Tibial artery (tissue), 4 donors: ENCODE measurements around the gene METTL25B.

Experiments
- DNase-seq, 2 donors: peaks; one replicate each; pipeline ENCODE4 v3.0.0-alpha.2; 2019
- H3K27ac ChIP-seq, 2 donors: fragments of 200-600 bp; sonication (generic) in 1 of 2; 1 replicate in 1 of 2; 2 replicates in 1 of 2; pipeline ENCODE4 v1.5.1; 2018 to 2019; ENCODE audit warnings: mild to moderate bottlenecking in 1 of 2
- H3K27me3 ChIP-seq, 2 donors: fragments of 200-600 bp; sonication (generic) in 1 of 2; one replicate each; pipeline versions ENCODE4 v1.5.1 to v1.6.0; 2016 to 2019
- H3K36me3 ChIP-seq, 3 donors: fragments of 200-600 bp; sonication (generic) in 2 of 3; one replicate each; pipeline ENCODE4 v1.5.1; 2016 to 2019; ENCODE audit warnings: mild to moderate bottlenecking in 2 of 3
- H3K4me1 ChIP-seq, 4 donors: fragments of 200-600 bp; sonication (generic) in 2 of 4; 1 replicate in 3 of 4; 2 replicates in 1 of 4; pipeline ENCODE4 v1.5.1; 2016 to 2019
- H3K4me3 ChIP-seq, 2 donors: fragments of 200-600 bp; sonication (generic) in 1 of 2; 1 replicate in 1 of 2; 2 replicates in 1 of 2; pipeline ENCODE4 v1.5.1; 2018 to 2019; ENCODE audit warnings: mild to moderate bottlenecking in 2 of 2
- H3K9me3 ChIP-seq, 3 donors: fragments of 200-600 bp; sonication (generic) in 1 of 3; one replicate each; pipeline ENCODE4 v1.5.1; 2016 to 2019
- intact Hi-C: fragments of 100-400 bp; cut with DNase I; formaldehyde crosslinking; loops from one replicate; pipeline ENCODE4 v1.15.0; 2023; ENCODE audit warnings: low total_unique reads
- TF ChIP-seq, protein P1 (sequence below), 2 experiments: fragments of 200-600 bp in 1 of 2; fragments of 450-650 bp in 1 of 2; IDR thresholded peaks; one replicate each; pipeline ENCODE4 v1.5.1; 2017 to 2019; ENCODE audit warnings: antibody characterized with exemption in 2 of 2, mild to moderate bottlenecking in 1 of 2, moderate library complexity in 1 of 2

METTL25B gene

DNA sequence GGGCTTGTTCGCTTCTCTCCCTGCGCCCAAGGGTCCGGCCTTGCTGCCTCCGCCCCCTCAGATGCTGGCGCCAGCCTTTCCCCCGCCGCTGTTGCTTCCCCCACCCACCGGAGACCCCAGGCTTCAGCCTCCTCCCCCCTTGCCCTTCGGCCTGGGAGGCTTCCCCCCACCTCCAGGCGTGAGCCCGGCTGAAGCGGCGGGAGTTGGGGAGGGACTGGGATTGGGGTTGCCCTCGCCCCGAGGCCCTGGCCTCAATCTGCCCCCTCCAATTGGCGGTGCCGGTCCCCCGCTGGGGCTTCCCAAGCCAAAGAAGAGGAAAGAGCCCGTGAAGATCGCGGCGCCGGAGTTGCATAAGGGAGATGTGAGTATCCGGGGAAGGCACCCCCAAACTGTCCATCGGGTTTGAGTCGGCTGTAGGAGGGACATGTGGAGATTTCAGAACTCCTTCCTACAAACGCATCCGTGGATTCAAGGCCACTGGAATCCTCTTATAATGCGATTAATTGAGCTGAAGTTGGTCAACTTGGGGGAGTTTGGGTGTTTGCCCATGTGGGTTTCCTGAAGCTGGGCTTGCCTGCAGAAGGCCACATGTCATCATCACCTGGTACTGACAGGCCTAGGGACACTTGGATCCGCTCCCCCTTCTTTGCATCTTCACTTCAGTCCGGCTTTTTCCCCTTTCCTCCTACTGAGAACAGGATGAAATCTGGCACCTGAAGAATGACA is 39.8 kb downstream of the METTL25B start:
- TF ChIP-seq, protein P1, sequence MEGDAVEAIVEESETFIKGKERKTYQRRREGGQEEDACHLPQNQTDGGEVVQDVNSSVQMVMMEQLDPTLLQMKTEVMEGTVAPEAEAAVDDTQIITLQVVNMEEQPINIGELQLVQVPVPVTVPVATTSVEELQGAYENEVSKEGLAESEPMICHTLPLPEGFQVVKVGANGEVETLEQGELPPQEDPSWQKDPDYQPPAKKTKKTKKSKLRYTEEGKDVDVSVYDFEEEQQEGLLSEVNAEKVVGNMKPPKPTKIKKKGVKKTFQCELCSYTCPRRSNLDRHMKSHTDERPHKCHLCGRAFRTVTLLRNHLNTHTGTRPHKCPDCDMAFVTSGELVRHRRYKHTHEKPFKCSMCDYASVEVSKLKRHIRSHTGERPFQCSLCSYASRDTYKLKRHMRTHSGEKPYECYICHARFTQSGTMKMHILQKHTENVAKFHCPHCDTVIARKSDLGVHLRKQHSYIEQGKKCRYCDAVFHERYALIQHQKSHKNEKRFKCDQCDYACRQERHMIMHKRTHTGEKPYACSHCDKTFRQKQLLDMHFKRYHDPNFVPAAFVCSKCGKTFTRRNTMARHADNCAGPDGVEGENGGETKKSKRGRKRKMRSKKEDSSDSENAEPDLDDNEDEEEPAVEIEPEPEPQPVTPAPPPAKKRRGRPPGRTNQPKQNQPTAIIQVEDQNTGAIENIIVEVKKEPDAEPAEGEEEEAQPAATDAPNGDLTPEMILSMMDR (IDR thresholded peaks at IDR 0.05) = no peak
- no peaks in the 10 kb centered on the region for H3K27me3 ChIP-seq
- H3K4me3 ChIP-seq = peak overlapping the region; percentile 82 to 96
- peak overlapping the region; percentile 95 to 97 for H3K27ac ChIP-seq
- peaks cover 0 to 17% (median 8%) of the 10 kb centered on the region in 3 donors for H3K36me3 ChIP-seq
- no peaks in the 10 kb centered on the region for H3K9me3 ChIP-seq
- intact Hi-C loops = no loop called here
- H3K4me1 ChIP-seq = peaks cover 0 to 54% (median 42%) of the 10 kb centered on the region in 4 donors
- DNase-seq = peak in 1 of 2 donors; percentile 76

DNA sequence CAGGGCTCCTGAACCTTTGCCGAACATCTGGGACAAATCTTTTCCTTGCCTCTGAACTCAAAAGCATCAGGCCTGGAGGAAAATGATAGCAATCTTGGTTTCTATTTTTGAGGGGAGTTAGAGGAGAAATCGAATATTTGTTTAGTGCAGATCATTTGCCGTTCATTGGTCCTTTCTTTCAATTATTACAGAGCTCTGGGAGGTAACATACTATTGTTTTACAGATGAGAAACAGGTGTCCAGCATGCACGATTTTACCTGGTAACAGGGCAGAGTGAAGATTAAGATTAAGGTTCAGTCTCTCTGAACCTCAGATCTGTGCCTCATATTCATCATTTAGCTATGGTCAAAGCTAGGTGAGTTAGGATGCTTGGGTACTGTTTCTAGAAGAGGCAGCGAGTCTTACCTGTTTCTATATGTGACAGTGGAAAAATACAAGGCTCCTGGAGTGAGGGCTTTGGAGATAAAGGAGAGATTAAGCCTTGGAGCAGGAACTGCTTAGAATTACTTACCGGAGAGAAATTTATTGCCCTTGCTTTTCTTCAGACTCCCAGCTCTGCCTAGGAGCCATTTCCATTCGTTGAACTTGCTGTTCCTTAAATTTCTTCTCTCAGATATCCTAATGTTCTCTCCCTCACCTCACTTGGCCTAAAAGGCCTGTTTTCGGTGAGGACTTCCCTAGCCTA is 40.5 kb downstream of the METTL25B start:
- DNase-seq = no peak
- H3K36me3 ChIP-seq = peaks cover 0 to 22% (median 8%) of the 10 kb centered on the region in 3 donors
- TF ChIP-seq, protein P1 (IDR thresholded peaks at IDR 0.05) = no peak
- H3K27ac ChIP-seq = peak overlapping the region; percentile 95 to 97
- peak overlapping the region; percentile 82 to 96 for H3K4me3 ChIP-seq
- H3K9me3 ChIP-seq = no peaks in the 10 kb centered on the region
- H3K27me3 ChIP-seq = no peaks in the 10 kb centered on the region
- intact Hi-C loops = no loop called here
- peaks cover 0 to 62% (median 45%) of the 10 kb centered on the region in 4 donors for H3K4me1 ChIP-seq

DNA sequence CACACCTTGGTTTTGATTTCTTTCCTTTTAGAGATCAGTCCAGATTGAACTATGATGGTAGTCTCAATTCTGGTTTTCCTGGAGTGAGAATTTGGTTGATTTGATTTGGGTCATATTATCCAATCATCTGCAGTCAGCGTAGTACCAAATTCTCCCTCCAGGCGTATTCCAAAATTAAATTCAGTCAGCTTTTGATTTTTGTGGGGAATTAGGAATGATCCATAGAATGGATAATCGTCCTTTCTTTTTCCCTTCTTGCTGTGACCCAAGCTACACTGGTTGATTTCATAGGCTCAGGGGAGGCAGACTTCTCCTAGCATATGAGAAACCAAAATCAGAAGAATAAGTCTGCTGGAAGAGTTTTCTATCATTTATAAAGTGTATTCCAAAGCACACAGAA is 44.0 kb downstream of the METTL25B start:
- H3K27me3 ChIP-seq = no peaks in the 10 kb centered on the region
- intact Hi-C loops = no loop called here
- no peaks in the 10 kb centered on the region for H3K9me3 ChIP-seq
- no peak for DNase-seq
- TF ChIP-seq, protein P1 (IDR thresholded peaks at IDR 0.05) = no peak
- peaks cover 0 to 22% (median 8%) of the 10 kb centered on the region in 3 donors for H3K36me3 ChIP-seq
- H3K4me1 ChIP-seq = peaks cover 0 to 67% (median 47%) of the 10 kb centered on the region in 4 donors
- H3K4me3 ChIP-seq = no peak overlapping the region
- H3K27ac ChIP-seq = no peak overlapping the region

DNA sequence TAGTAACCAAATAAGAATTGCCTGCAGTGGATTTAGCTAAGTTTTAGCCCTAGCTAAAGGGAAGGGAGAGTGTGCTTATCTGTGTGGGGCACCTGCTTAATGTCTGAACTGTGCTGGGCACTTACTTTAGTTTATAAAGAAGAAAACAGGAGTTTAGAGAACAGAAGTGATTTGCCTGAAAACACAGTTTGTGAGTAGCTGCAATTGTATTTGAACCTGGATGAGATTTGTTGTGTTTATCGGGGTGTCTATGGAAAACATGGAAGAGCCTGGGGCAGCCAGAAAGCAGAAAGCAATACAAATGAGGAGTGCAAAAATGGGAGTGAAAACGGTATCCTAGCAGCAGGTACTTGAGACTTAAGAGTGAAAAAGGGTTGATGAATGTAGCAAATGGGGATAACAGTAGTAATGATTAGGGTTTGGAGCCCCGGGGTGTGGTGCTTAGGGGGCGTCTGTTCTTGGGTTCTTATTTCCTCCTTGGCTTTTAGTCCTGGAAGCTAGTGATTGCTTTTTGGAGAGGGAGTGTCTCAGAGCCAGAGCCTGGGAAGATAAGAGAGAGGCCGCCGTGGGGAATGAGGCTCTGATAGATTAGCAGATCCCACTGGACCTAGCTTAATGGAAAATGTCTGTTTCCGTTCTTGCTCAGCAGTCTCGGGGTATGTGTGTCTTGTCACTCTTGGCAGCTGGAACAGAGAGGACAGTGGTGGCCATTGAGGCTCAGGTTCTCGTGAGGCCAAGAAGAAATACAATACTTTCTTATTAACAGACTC is 44.6 kb downstream of the METTL25B start:
- H3K36me3 ChIP-seq = peaks cover 0 to 22% (median 8%) of the 10 kb centered on the region in 3 donors
- no peaks in the 10 kb centered on the region for H3K27me3 ChIP-seq
- no peaks in the 10 kb centered on the region for H3K9me3 ChIP-seq
- H3K4me3 ChIP-seq = no peak overlapping the region
- TF ChIP-seq, protein P1 (IDR thresholded peaks at IDR 0.05) = no peak
- no peak overlapping the region for H3K27ac ChIP-seq
- peaks cover 0 to 71% (median 47%) of the 10 kb centered on the region in 4 donors for H3K4me1 ChIP-seq
- intact Hi-C loops = no loop called here
- peak in 1 of 2 donors; percentile 46 for DNase-seq

DNA sequence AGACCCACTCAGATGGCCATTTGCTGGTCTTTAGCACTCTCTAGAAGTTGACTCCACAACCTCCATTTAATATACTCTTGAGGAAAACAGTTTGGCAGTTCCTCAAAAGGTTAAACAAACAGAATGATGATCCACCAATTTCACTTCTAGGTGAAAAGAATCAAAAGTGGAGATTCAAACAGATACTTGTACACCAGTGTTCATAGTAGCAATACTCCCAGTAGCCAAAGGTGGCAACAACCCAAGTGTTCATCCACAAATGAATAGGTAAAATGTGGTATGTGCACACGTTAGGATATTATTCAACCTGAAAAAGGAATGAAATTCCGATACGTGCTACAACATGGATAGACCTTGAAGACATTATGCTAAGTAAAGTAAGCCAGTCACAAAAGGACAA is 45.3 kb downstream of the METTL25B start:
- no peak overlapping the region for H3K27ac ChIP-seq
- peaks cover 0 to 66% (median 43%) of the 10 kb centered on the region in 4 donors for H3K4me1 ChIP-seq

More for the DNA sequence above, 45.3 kb downstream of the METTL25B start:
- H3K27me3 ChIP-seq = no peaks in the 10 kb centered on the region
- intact Hi-C loops = no loop called here
- no peak for DNase-seq
- TF ChIP-seq, protein P1 (IDR thresholded peaks at IDR 0.05) = no peak
- no peak overlapping the region for H3K4me3 ChIP-seq
- no peaks in the 10 kb centered on the region for H3K9me3 ChIP-seq
- H3K36me3 ChIP-seq = peaks cover 0 to 22% (median 8%) of the 10 kb centered on the region in 3 donors
